Hematopoietic multipotent progenitor cell (in vitro differentiated cells): Measurements from ENCODE around the gene CACNA1D. TPM values are rescaled to one million over a fixed set of nuclear protein-coding genes. Genes with fewer than 3 reads are reported as not detected.

Source experiments
- DNase-seq, 3 donors: peaks; one replicate each; pipeline ENCODE4 v3.0.0-alpha.2; 2011 to 2015; ENCODE audit warnings: low read depth in 2 of 3, low spot score in 2 of 3
- total RNA-seq: library from RNA; depleted of rRNA; stranded (reverse); fragments of >200 nt; gene quantifications from one replicate; pipeline ENCODE4 v1.2.3, GENCODE V29; 2012

Gene CACNA1D
- total RNA-seq, 1 donor = 0.81 TPM

DNA sequence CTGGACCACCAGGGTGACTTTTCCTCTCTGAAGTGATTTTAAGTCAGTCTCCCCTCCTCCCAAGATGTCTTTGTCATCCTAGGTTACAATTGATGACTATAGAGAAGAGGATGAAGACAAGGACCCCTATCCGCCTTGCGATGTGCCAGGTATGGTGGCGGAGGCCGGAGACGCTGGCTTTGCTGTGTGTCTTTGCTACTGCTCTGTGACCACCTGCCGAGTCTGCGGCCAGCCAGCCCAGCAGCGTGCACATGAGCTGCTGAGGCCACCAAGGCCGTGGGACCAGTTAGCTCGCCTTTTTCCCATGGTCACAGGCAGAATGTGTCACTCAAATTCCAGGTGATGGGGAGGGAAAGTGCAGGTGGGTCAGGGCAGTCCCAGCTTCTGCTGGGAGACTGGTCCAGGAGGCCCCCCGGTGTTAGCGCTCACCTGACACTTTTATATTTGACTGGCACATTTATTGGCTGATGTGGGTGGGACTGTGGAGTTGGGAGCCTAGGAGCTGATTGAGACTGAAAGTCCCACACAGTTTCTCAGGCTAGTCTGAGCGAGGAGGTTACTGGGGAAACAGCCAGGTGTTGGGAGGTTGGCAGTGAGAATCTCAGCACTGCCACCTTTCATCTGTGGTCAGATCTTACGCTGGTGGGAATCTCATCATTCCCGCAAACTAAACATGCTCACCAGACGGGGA is 237.7 kb downstream of the CACNA1D start:
- no peak for DNase-seq

- peak in 1 of 3 donors; percentile 38 for DNase-seq
Measured at GRCh38 chr3:53733446-53733845, 239.0 kb downstream of the CACNA1D start.

DNA sequence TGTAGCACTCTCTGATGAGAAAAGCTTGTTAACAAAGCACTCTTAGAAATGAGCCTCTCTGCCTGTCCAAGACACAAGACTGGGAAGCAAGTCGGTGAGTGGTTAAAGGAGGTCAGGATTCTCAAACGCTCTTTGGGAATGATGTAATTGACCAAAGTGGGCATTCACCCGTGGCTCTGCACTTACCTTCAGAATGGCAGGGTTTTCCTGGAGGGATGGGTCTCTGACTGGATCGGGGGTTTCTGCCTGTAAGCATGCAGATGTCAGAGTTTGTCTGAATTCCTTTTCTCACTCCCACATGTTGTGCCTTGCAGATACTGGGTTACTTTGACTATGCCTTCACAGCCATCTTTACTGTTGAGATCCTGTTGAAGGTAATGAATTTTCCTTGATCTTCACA is 245.6 kb downstream of the CACNA1D start:
- no peak for DNase-seq

DNA sequence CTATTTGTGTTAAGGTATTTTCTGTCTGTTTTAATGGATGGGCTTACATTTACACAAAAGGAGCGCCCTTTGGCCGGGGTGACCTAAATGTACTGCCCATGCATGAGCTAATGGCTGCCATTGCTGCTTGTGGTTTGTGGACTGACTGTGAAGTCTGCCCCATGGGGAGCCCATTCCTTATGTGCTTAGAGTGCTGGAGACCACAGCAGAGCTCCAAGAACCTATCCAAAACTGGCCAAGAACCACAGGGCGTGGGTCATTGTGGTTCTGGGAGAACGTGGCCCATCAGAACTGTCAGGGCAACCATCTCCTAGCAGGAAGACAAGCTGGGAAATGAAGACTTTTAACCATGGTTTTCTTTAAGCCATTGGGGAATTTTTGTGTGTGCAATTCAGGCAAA is 246.5 kb downstream of the CACNA1D start:
- DNase-seq = no peak

GRCh38 chr3:53744351-53744750 is 249.9 kb downstream of the CACNA1D start:
- no peak for DNase-seq

DNA sequence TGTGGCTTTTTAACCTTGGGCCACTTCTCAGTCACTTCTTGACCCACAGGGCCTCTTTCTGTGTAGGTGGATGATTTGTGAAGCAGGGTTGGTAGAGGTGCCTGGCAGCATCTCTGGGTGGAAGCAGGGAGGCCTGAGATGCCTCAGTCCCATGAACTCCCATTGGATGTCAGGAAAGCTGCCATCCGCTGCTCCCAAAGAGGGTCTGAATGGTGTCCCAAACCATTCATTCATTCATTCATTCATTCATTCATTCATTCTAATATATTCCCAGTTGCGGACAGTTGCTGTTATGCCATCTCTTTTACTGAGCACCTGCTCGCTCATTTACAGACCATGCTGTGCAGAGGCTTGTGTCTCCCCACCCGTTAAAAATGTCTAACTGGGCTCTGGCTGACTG is 253.1 kb downstream of the CACNA1D start:
- no peak for DNase-seq

DNA sequence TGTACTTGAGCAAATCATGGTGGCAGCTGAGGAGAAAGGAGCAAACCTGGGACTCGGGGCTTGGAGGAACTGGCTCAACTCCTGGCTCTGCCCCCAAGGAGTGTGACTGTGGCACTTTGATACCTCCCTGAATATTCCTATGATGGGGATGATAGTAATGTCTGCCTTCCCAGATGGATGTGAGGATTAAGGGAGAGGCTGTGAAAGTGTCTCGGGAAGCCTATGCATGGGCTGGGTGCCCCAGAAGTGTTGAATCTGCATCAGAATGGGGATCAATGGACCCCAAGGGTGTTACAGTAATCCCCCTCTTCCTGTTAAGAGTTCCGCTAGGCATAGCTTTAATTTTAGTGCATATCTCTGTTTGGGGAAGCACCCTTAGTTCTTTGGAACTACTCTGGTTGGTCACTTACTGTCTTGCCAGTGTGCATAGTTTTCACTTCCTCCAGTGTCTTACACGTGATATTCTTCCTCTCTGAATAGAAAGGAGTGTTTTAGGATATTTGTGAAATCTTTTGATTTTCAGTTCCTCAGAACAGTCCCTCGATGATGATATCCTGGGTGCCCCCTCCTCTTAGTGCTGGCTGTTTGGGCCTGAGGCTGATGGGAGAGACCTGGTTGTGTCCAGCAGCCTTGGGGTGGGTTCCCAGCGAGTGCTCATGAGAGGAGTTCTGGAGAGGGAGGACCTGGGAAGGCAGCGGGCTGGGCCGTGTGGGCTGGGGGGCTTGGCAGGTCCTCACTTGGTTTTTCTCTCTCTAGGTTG is 254.3 kb downstream of the CACNA1D start:
- no peak for DNase-seq

- DNase-seq = no peak
Measured at GRCh38 chr3:53749448-53749847, 255.0 kb downstream of the CACNA1D start.

DNA sequence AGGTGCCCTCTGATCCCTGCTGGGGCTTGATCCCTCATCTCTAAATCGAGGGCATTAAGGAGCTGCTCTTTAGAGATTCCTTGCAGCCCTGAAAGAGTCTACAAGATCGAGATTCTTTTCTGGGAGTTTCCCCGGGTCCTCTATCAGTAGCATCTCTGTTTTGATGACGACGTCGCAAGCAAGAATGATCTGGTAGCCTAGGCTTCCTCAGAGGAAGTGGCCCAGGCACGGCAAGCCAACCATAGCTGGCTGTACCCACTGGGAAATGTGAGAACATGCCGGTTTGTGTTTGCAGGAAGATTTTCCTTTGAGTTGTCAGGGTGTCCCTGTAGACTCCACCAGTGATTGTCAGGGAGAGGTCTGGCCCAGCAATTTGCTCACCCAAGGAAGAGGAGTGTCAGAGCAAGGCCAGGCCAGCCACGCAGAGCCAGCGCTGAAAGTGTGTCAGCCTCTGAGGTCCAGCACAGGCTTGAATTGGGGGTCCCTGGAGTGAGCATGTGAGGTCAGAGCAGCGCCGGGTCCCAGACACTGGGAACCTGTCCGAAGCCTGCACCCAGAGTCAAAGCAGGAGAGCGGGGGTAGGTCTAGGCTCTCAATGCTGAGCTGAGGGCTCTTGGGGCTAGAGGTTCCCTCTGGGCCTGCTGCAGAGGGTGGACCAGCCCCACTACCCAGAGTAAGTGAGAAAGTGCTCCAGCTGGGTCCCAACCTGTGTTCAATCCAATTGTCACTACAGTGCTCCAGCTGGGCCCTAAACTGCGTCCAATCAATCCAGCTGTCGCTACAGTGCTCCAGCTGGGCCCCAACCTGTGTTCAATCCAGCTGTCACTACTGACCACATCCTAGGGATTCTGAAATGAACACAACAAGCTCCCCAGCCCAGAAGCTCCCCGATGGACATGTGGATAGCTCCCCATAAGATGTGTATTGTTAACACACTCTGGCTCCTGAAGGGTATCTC is 256.1 kb downstream of the CACNA1D start:
- DNase-seq = no peak

- peak in 2 of 3 donors; percentile 29 to 60 for DNase-seq
Measured at GRCh38 chr3:53753518-53754183, 259.2 kb downstream of the CACNA1D start.

DNA sequence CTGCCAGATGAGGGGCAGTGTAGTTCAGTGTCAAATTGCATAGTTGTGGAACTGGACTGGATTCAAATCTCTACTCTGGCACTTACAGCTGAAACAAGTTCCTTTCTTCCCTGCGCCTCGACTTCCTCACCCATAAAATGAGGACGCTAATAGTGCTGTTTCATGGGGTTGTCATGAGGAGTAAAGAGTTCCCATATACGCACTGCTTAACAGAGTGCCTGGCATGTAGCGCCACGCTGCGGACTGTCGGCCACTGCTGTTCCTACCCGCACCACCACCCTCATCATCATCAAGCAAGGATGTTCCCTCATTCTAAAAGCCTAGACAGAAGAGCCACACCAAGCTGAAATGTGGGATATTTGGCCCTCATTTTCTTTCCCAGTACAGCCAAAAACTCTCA is 259.9 kb downstream of the CACNA1D start:
- no peak for DNase-seq

DNA sequence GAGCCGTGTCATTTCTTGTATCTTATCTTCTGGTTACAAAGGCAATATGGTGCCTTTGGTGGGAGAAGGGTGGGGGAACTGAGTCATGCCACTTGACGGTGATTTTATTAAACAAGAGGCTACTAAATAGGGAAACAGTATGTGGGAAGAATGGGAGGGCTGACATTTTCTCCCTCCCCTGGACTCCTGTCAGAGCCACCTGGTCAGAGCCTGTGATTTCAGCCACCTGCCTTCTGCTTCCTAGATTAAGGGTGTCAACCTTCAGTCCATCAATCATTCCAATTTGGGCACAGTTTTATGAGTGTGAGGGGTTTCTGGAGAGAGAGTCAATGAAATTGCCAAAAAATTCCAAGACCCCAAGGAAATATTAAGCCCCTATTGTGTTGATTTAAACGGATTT is 264.4 kb downstream of the CACNA1D start:
- no peak for DNase-seq

- no peak for DNase-seq
Measured at GRCh38 chr3:53763353-53763752, 268.9 kb downstream of the CACNA1D start.

DNA sequence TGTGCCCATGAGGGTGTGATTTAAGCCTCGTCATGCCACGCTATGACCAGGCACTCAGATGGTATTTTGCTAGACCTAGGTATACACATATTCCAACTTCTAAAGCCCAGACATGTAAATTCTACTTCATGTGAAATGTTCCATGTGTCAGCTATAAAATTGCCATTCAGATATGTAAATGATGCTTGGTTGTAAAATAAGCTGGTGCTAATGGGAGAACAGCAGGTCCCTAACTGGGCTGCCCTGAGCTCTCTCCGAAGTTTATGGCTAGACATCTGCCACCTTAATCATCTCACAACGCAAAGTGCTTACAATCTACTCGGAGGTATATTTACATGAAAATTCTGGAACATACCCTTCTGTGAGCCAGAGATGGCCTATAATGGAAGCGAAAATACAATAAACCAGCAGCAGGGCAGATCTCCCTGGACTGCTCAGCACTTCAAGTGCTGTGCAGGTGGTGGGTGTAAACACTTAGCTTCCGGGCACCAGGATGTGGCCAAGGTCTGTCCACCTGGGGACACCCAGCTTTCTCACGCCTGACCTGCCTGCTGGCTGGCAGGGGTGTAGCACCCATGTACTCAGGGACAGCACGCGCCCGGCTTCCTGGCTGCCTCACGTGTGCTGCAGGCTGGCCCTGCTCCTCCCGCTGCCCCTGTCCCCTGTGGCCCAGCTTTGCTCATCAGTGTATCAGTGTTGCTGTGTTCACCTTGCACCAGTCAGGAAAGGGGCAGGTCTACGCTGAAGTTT is 269.8 kb downstream of the CACNA1D start:
- no peak for DNase-seq

DNA sequence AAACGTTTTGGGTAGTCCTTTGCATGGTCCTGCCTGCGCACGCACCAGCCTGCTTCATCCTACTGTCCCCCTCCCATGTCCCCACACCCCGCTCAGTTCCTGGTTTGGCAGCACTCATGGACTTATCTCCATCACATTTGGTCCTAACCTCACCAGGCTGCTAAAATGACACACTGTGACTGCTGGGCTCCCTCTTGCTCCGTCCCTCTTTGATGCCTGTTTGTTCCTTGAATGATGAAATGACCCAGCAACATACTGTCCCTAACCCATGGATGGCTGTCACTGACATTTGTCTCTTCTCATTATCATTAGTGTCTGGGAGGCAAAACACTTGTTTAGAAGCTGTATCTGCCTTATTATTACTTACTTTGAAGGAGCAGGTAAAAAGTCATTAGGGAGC is 271.3 kb downstream of the CACNA1D start:
- DNase-seq = no peak

DNA sequence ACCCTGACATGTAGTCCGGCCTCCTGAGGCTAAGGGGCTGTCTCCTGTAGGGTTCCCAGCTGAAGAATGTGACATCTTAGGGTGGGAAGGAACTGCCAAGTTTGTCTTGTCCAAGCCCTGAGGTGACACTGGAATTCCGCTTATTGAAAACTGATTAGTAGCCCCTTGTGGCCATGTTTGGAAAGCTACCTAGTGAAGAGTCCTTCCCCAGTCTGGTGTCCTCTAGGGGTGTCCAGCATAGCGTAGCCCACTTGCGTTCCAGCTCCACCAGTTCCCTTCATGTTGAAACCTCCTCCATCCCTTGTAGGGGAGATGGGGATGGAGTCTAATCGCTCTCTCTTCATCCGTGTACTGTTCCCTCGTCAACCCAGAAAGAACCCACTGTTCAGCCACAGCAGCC is 272.3 kb downstream of the CACNA1D start:
- no peak for DNase-seq

GRCh38 chr3:53768478-53769459 is 274.4 kb downstream of the CACNA1D start:
- no peak for DNase-seq

DNA sequence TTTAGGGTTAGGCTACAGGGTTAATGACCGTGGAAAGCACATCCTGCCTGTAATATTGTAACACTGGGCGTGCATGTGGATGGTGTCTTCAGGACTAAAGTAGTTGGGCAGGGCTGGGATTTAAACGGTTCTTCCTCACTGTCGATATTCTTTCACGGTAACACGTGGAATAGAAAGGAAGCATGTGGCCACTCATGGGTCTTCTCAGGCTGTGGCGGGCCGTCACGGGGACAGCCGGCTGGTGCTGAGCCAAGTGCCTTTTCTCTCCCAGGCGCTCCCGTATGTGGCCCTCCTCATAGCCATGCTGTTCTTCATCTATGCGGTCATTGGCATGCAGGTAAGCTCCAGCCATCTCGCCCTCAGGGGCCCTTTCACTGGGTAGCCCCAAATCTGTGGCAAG is 278.2 kb downstream of the CACNA1D start:
- no peak for DNase-seq

GRCh38 chr3:53773021-53773436 is 278.6 kb downstream of the CACNA1D start:
- DNase-seq = no peak
